Measurements from ENCODE around the gene MIB1. TPM values are rescaled to one million over a fixed set of nuclear protein-coding genes. Genes with fewer than 3 reads are reported as not detected.
A peak's percentile ranks its signal among the peaks of the same experiment; 100 is the strongest.
"Not testable (repeated sequence)": the region's sequence is repeated elsewhere in the genome, so short reads cannot be mapped to it uniquely, and the experiment has no call there.

MIB1 gene
- total RNA-seq, 1 experiment from 2014 or later = 56.2 TPM

DNA sequence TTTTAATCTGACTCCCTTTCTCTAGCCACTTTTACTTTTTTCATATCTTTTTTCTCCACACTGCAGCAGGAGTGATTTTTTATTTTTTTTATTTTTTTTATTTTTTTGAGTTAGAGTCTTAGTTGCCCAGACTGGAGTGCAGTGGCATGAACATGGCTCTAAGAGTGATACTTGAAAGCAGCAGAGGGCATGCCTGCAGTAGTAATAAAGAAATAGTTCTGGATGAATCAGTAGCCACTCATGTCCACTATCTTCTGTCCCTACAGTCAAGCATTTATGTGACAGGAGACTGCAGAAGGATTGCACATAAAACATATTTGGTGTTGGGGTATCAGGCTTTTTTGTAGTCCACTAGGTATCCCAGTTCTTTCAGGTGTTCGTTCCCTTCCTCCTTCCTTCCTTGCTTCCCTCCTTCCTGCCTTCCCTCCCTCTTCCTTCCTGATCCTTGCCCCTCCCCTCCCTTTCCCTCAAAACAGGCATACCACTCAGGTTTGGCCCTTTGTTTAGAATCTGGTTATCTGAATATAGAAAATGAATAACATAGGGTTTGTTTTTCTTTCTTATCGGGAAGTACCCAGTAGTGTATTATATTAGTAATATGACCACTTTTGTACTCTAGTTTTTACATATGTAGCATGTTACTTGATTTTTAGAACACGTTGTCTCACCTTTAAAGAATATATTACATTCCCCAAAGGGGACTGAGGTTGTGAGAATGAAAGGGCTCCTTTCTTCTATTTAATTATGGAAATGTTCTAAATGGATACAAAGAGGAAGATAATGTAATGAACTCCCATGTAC, 23.5 kb downstream of the MIB1 start:
- no peaks in the 10 kb centered on the region for H4K20me1 ChIP-seq (ENCODE audit: insufficient read depth, low read depth, low read length)
- H3K27me3 ChIP-seq (ENCODE audit: low read length) = no peaks in the 10 kb centered on the region
- no peak overlapping the region for H2AFZ ChIP-seq (ENCODE audit: low read length)
- H3K79me2 ChIP-seq (ENCODE audit: low read length) = peaks cover 82% of the 10 kb centered on the region
- DNase-seq = no peak
- no peaks in the 10 kb centered on the region for H3K9me2 ChIP-seq (replicated peaks; ENCODE audit: insufficient read depth, low read length)
- H3K27ac ChIP-seq (ENCODE audit: low read length) = 0 out of 2 replicates have a peak overlapping the region, but pooled peaks have one; percentile 30
- no peak overlapping the region for H3K4me3 ChIP-seq (ENCODE audit: low read length)
- H3K9me3 ChIP-seq (ENCODE audit: low read length) = no peaks in the 10 kb centered on the region
- no peak overlapping the region for H3K9ac ChIP-seq (ENCODE audit: low read length)
- H3K4me2 ChIP-seq (ENCODE audit: low read depth, low read length, poor library complexity, severe bottlenecking) = peak overlapping the region; percentile 5
- peaks cover 28% of the 10 kb centered on the region for H3K36me3 ChIP-seq (ENCODE audit: insufficient read depth, low read length)
- peaks cover 41% of the 10 kb centered on the region for H3K4me1 ChIP-seq (ENCODE audit: low read length)

DNA sequence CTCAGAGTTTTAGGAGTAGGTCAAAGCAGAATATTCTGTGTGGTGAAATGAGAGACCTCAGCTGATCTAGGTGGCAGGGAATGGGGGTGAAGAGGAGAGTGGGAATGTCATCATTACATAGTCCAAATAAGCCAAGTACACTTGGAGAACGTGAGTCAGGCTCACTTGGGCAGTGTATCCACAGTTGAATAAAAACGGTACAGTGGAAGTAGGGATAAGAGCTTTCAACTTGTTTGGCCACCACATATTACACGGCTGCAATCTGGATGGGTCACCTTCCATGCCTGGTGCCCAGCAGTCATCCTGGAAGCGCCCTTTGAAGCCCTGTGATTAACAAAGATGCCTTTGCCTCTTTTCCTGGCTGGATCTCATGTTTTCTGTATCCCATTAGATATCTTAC, 28.6 kb downstream of the MIB1 start:
- H3K27ac ChIP-seq (ENCODE audit: low read length) = no peak overlapping the region
- H3K4me1 ChIP-seq (ENCODE audit: low read length) = peaks cover 1% of the 10 kb centered on the region
- no peak overlapping the region for H2AFZ ChIP-seq (ENCODE audit: low read length)
- no peak overlapping the region for H3K4me3 ChIP-seq (ENCODE audit: low read length)
- H3K27me3 ChIP-seq (ENCODE audit: low read length) = no peaks in the 10 kb centered on the region
- DNase-seq = no peak
- peaks cover 66% of the 10 kb centered on the region for H3K79me2 ChIP-seq (ENCODE audit: low read length)
- no peak overlapping the region for H3K4me2 ChIP-seq (ENCODE audit: low read depth, low read length, poor library complexity, severe bottlenecking)
- no peak overlapping the region for H3K9ac ChIP-seq (ENCODE audit: low read length)
- no peaks in the 10 kb centered on the region for H4K20me1 ChIP-seq (ENCODE audit: insufficient read depth, low read depth, low read length)
- H3K9me3 ChIP-seq (ENCODE audit: low read length) = no peaks in the 10 kb centered on the region
- H3K36me3 ChIP-seq (ENCODE audit: insufficient read depth, low read length) = peaks cover 33% of the 10 kb centered on the region
- H3K9me2 ChIP-seq (replicated peaks; ENCODE audit: insufficient read depth, low read length) = no peaks in the 10 kb centered on the region

DNA sequence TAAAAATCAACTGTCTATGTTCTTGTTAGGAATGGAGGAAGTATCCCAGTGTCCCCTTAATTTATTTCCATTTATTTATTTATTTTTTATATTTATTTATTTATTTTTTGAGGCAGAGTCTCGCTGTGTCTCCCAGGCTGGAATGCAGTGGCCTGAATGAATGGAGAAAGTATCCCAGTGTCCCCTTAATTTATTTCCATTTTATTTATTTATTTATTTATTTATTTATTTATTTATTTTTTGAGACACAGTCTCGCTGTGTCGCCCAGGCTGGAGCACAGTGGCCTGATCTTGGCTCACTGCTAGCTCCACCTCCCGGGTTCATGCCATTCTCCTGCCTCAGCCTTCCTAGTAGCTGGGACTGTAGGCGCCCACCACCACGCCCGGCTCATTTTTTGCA, 34.1 kb downstream of the MIB1 start:
- Histone ChIP-seq H3K9me3 (ENCODE audit: low read length) (no peaks in the 10 kb centered on the region), H4K20me1 (ENCODE audit: insufficient read depth, low read depth, low read length) (no peaks in the 10 kb centered on the region), H3K79me2 (ENCODE audit: low read length) (peaks cover 38% of the 10 kb centered on the region), H3K9ac (ENCODE audit: low read length) (no peak overlapping the region), H3K9me2 (replicated peaks; ENCODE audit: insufficient read depth, low read length) (no peaks in the 10 kb centered on the region), H3K36me3 (ENCODE audit: insufficient read depth, low read length) (peaks cover 22% of the 10 kb centered on the region), H3K27me3 (ENCODE audit: low read length) (no peaks in the 10 kb centered on the region), H3K27ac (ENCODE audit: low read length) (no peak overlapping the region), H3K4me1 (ENCODE audit: low read length) (no peaks in the 10 kb centered on the region), H3K4me2 (ENCODE audit: low read depth, low read length, poor library complexity, severe bottlenecking) (no peak overlapping the region), H3K4me3 (ENCODE audit: low read length) (no peak overlapping the region), H2AFZ (ENCODE audit: low read length) (no peak overlapping the region)
- DNase-seq = no peak

- no peak for DNase-seq
- Histone ChIP-seq H3K9ac (ENCODE audit: low read length) (no peak overlapping the region), H3K9me2 (replicated peaks; ENCODE audit: insufficient read depth, low read length) (no peaks in the 10 kb centered on the region), H3K9me3 (ENCODE audit: low read length) (no peaks in the 10 kb centered on the region), H3K79me2 (ENCODE audit: low read length) (peaks cover 29% of the 10 kb centered on the region), H3K4me2 (ENCODE audit: low read depth, low read length, poor library complexity, severe bottlenecking) (no peak overlapping the region), H3K27me3 (ENCODE audit: low read length) (no peaks in the 10 kb centered on the region), H3K4me1 (ENCODE audit: low read length) (no peaks in the 10 kb centered on the region), H2AFZ (ENCODE audit: low read length) (no peak overlapping the region), H3K27ac (ENCODE audit: low read length) (no peak overlapping the region), H3K36me3 (ENCODE audit: insufficient read depth, low read length) (peaks cover 39% of the 10 kb centered on the region), H4K20me1 (ENCODE audit: insufficient read depth, low read depth, low read length) (no peaks in the 10 kb centered on the region), H3K4me3 (ENCODE audit: low read length) (no peak overlapping the region)
These were observed 37.2 kb downstream of the MIB1 start for GRCh38 chr18:21777814-21778213.

- peak; percentile 51 for DNase-seq
- Histone ChIP-seq H2AFZ (ENCODE audit: low read length) (no peak overlapping the region), H3K36me3 (ENCODE audit: insufficient read depth, low read length) (peaks cover 79% of the 10 kb centered on the region), H3K9ac (ENCODE audit: low read length) (no peak overlapping the region), H3K4me2 (ENCODE audit: low read depth, low read length, poor library complexity, severe bottlenecking) (no peak overlapping the region), H4K20me1 (ENCODE audit: insufficient read depth, low read depth, low read length) (no peaks in the 10 kb centered on the region), H3K4me1 (ENCODE audit: low read length) (peaks cover 7% of the 10 kb centered on the region), H3K27me3 (ENCODE audit: low read length) (no peaks in the 10 kb centered on the region), H3K4me3 (ENCODE audit: low read length) (no peak overlapping the region), H3K9me2 (replicated peaks; ENCODE audit: insufficient read depth, low read length) (no peaks in the 10 kb centered on the region), H3K9me3 (ENCODE audit: low read length) (peaks cover 24% of the 10 kb centered on the region), H3K27ac (ENCODE audit: low read length) (no peak overlapping the region), H3K79me2 (ENCODE audit: low read length) (peaks cover 35% of the 10 kb centered on the region)
These were observed 45.9 kb downstream of the MIB1 start for GRCh38 chr18:21786526-21786925.

DNA sequence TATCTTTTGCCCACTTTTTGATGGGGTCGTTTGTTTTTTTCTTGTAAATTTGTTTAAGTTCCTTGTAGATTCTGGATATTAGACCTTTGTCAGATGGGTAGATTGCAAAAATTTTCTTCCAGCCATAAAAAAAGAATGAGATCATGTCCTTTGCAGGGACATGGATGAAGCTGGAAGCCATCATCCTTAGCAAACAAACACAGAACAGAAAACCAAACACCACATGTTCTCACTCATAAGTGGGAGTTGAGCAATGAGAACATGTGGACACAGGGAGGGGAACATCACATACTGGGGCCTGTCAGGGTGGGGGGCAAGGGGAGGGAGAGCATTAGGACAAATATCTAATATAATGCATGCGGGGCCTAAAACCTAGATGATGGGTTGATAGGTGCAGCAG, 55.5 kb downstream of the MIB1 start:
- H3K27me3 ChIP-seq (ENCODE audit: low read length); H2AFZ ChIP-seq (ENCODE audit: low read length); H3K4me3 ChIP-seq (ENCODE audit: low read length); H4K20me1 ChIP-seq (ENCODE audit: insufficient read depth, low read depth, low read length); H3K9ac ChIP-seq (ENCODE audit: low read length); DNase-seq; H3K9me3 ChIP-seq (ENCODE audit: low read length); H3K27ac ChIP-seq (ENCODE audit: low read length); H3K4me1 ChIP-seq (ENCODE audit: low read length); H3K4me2 ChIP-seq (ENCODE audit: low read depth, low read length, poor library complexity, severe bottlenecking); H3K9me2 ChIP-seq (replicated peaks; ENCODE audit: insufficient read depth, low read length): not testable (repeated sequence)
- Histone ChIP-seq H3K36me3 (ENCODE audit: insufficient read depth, low read length) (peaks cover 25% of the 10 kb centered on the region), H3K79me2 (ENCODE audit: low read length) (peaks cover 34% of the 10 kb centered on the region)

DNA sequence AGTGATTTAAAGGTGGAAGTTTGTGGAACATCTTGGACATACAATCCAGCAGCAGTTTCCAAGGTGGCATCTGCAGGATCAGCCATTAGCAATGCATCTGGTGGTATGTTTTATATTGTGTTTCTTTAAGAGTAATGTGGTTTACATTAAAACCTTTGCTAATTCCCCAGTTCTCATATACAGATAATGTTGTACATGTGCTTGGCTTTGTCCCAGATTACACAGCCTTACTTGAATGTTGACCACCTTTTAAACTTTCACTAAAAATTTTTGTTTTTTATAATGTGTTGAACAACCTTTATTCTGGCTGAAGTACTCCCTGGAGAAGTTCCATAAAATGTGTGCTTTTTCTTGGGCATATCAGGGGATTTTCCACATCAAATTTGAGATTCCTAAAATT, 57.5 kb downstream of the MIB1 start:
- no peaks in the 10 kb centered on the region for H3K9me2 ChIP-seq (replicated peaks; ENCODE audit: insufficient read depth, low read length)
- peaks cover 27% of the 10 kb centered on the region for H3K36me3 ChIP-seq (ENCODE audit: insufficient read depth, low read length)
- no peaks in the 10 kb centered on the region for H3K27me3 ChIP-seq (ENCODE audit: low read length)
- no peak overlapping the region for H3K9ac ChIP-seq (ENCODE audit: low read length)
- H4K20me1 ChIP-seq (ENCODE audit: insufficient read depth, low read depth, low read length) = no peaks in the 10 kb centered on the region
- H2AFZ ChIP-seq (ENCODE audit: low read length) = no peak overlapping the region
- no peak overlapping the region for H3K4me2 ChIP-seq (ENCODE audit: low read depth, low read length, poor library complexity, severe bottlenecking)
- H3K4me1 ChIP-seq (ENCODE audit: low read length) = no peaks in the 10 kb centered on the region
- no peak overlapping the region for H3K27ac ChIP-seq (ENCODE audit: low read length)
- H3K79me2 ChIP-seq (ENCODE audit: low read length) = peaks cover 36% of the 10 kb centered on the region
- H3K4me3 ChIP-seq (ENCODE audit: low read length) = no peak overlapping the region
- no peak for DNase-seq
- H3K9me3 ChIP-seq (ENCODE audit: low read length) = no peaks in the 10 kb centered on the region

DNA sequence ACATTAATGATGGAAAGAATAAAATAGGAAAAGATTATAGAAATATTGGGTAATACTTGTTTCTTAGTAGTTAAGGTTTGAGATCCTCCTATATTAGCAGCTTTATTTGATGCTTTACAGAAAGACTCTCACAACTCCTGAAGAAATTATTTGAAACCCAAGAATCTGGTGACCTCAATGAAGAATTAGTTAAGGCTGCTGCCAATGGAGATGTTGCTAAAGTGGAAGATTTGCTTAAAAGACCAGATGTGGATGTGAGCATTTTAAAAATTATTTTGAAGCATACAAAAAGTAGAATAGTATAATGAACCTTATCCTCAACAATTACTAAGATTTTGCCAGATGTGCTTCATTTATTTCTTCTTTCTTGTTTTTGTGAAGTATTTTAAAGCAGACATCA, 59.1 kb downstream of the MIB1 start:
- no peak overlapping the region for H2AFZ ChIP-seq (ENCODE audit: low read length)
- no peak overlapping the region for H3K27ac ChIP-seq (ENCODE audit: low read length)
- H4K20me1 ChIP-seq (ENCODE audit: insufficient read depth, low read depth, low read length) = no peaks in the 10 kb centered on the region
- H3K4me3 ChIP-seq (ENCODE audit: low read length) = no peak overlapping the region
- no peak overlapping the region for H3K4me2 ChIP-seq (ENCODE audit: low read depth, low read length, poor library complexity, severe bottlenecking)
- no peak overlapping the region for H3K9ac ChIP-seq (ENCODE audit: low read length)
- no peaks in the 10 kb centered on the region for H3K9me3 ChIP-seq (ENCODE audit: low read length)
- no peaks in the 10 kb centered on the region for H3K27me3 ChIP-seq (ENCODE audit: low read length)
- no peaks in the 10 kb centered on the region for H3K9me2 ChIP-seq (replicated peaks; ENCODE audit: insufficient read depth, low read length)
- no peaks in the 10 kb centered on the region for H3K4me1 ChIP-seq (ENCODE audit: low read length)
- H3K79me2 ChIP-seq (ENCODE audit: low read length) = peaks cover 32% of the 10 kb centered on the region
- no peak for DNase-seq
- peaks cover 28% of the 10 kb centered on the region for H3K36me3 ChIP-seq (ENCODE audit: insufficient read depth, low read length)
